IMR-90 (cell line): ENCODE results near the gene GNE. TPM values are rescaled to one million over a fixed set of nuclear protein-coding genes. Genes with fewer than 3 reads are reported as not detected.

Source experiments
- ATAC-seq: fragments of 200-7000 bp; cut with Tn5 transposase; 2 replicates; pipeline ENCODE4 v1.9.1; 2020; ENCODE audit warnings: low read depth, mild to moderate bottlenecking, moderate library complexity
- BruUV-seq: library from RNA; stranded (reverse); fragments of 400-500 nt; replicated peaks from 2 replicates; lab custom pipeline; 2021; lab: Mats Ljungman, UMichigan
- CTCF ChIA-PET: fragments of 300-600 bp; formaldehyde crosslinking; extraction: SDS; loops from one replicate; lab custom pipeline; 2021; ENCODE audit warnings: antibody characterized with exemption; lab: Yijun Ruan, JAX
- POLR2A ChIA-PET: fragments of 300-600 bp; sonication (Branson Sonifier 250); formaldehyde crosslinking; loops from one replicate; lab custom pipeline; 2022; ENCODE audit warnings: antibody characterized with exemption; ENCODE audit not compliant: unreplicated experiment; lab: Charles Lee
- DNase-seq: peaks from one replicate; pipeline ENCODE4 v3.0.0; 2013
- H2AFZ ChIP-seq: replicated peaks from 2 replicates; pipeline ENCODE3; 2013; ENCODE audit warnings: low read length, mild to moderate bottlenecking; ENCODE audit not compliant: poor library complexity
- H2AK5ac ChIP-seq: 2 replicates; pipeline ENCODE4 v1.6.1; 2013; ENCODE audit warnings: low read depth, low read length, inconsistent platforms
- H2AK9ac ChIP-seq: replicated peaks from 2 replicates; pipeline ENCODE3; 2013; ENCODE audit warnings: mild to moderate bottlenecking, low read depth, low read length, moderate library complexity; ENCODE audit not compliant: poor library complexity
- H2BK120ac ChIP-seq: 2 replicates; pipeline ENCODE4 v1.6.1; 2013; ENCODE audit warnings: low read depth, low read length, inconsistent platforms
- H2BK15ac ChIP-seq: 3 replicates; pipeline ENCODE4 v1.6.1; 2013; ENCODE audit warnings: low read depth, low read length, inconsistent platforms
- H2BK20ac ChIP-seq: 2 replicates; pipeline ENCODE4 v1.6.1; 2013; ENCODE audit warnings: low read depth, mild to moderate bottlenecking, inconsistent platforms, low read length, moderate library complexity
- H2BK5ac ChIP-seq: 2 replicates; pipeline ENCODE4 v1.6.1; 2013; ENCODE audit warnings: mild to moderate bottlenecking, low read depth, low read length, inconsistent platforms; ENCODE audit not compliant: poor library complexity, severe bottlenecking
- H3K14ac ChIP-seq: replicated peaks from 2 replicates; pipeline ENCODE4 v1.6.1; 2013; ENCODE audit warnings: low read depth, low read length, inconsistent platforms
- H3K18ac ChIP-seq: 2 replicates; pipeline ENCODE4 v1.6.1; 2013; ENCODE audit warnings: low read depth, low read length, control low read depth
- H3K23ac ChIP-seq: 2 replicates; pipeline ENCODE4 v1.6.1; 2013; ENCODE audit warnings: low read depth, low read length, inconsistent platforms
- H3K27ac ChIP-seq: 2 replicates; pipeline ENCODE4 v1.5.1; 2013; ENCODE audit warnings: mild to moderate bottlenecking, control low read depth, low read length; ENCODE audit not compliant: insufficient read depth
- H3K27me3 ChIP-seq: 2 replicates; pipeline ENCODE4 v1.6.1; 2013; ENCODE audit warnings: low read length; ENCODE audit not compliant: control insufficient read depth, insufficient read depth
- H3K36me3 ChIP-seq: 2 replicates; pipeline ENCODE4 v1.6.1; 2013; ENCODE audit warnings: low read length, mixed read lengths; ENCODE audit not compliant: control insufficient read depth, insufficient read depth
- H3K4ac ChIP-seq: 2 replicates; pipeline ENCODE4 v1.6.1; 2013; ENCODE audit warnings: low read depth, low read length, inconsistent platforms
- H3K4me1 ChIP-seq: 2 replicates; pipeline ENCODE4 v1.6.1; 2013; ENCODE audit warnings: low read length, mixed read lengths; ENCODE audit not compliant: control insufficient read depth, insufficient read depth
- H3K4me2 ChIP-seq: 2 replicates; pipeline ENCODE4 v1.6.1; 2013; ENCODE audit warnings: low read depth, mild to moderate bottlenecking, control low read depth, low read length, moderate library complexity
- H3K4me3 ChIP-seq: 2 replicates; pipeline ENCODE4 v1.5.1; 2013; ENCODE audit warnings: low read depth, mild to moderate bottlenecking, control low read depth, low read length, moderate library complexity; ENCODE audit not compliant: insufficient read depth
- H3K56ac ChIP-seq: 2 replicates; pipeline ENCODE4 v1.6.1; 2013; ENCODE audit warnings: low read length, inconsistent platforms; ENCODE audit not compliant: insufficient read depth; ENCODE audit errors: extremely low read depth
- H3K79me1 ChIP-seq, 2 experiments: 2 replicates each; pipeline ENCODE4 v1.6.1; 2013; ENCODE audit warnings: low read length in 2 of 2, inconsistent platforms in 1 of 2, low read depth in 1 of 2
- H3K9ac ChIP-seq: 2 replicates; pipeline ENCODE4 v1.6.1; 2013; ENCODE audit warnings: low read depth, low read length, control low read depth
- H3K9me1 ChIP-seq: 2 replicates; pipeline ENCODE4 v1.6.1; 2013; ENCODE audit warnings: low read length, inconsistent platforms; ENCODE audit not compliant: insufficient read depth
- H3K9me3 ChIP-seq: 2 replicates; pipeline ENCODE4 v1.6.1; 2013; ENCODE audit warnings: low read length; ENCODE audit not compliant: control insufficient read depth, insufficient read depth
- H4K20me1 ChIP-seq: 2 replicates; pipeline ENCODE4 v1.6.1; 2013; ENCODE audit warnings: low read length, inconsistent platforms; ENCODE audit not compliant: insufficient read depth
- H4K5ac ChIP-seq: 2 replicates; pipeline ENCODE4 v1.6.1; 2013; ENCODE audit warnings: mild to moderate bottlenecking, low read depth, low read length, control low read depth
- H4K8ac ChIP-seq, 2 experiments: 2 replicates each; pipeline ENCODE4 v1.6.1; 2013; ENCODE audit warnings: low read depth in 2 of 2, low read length in 2 of 2, control low read depth in 1 of 2, inconsistent platforms in 1 of 2
- H4K91ac ChIP-seq: 2 replicates; pipeline ENCODE4 v1.6.1; 2013; ENCODE audit warnings: low read depth, low read length, inconsistent platforms; ENCODE audit not compliant: insufficient read depth
- BHLHE40 ChIP-seq: fragments of 150-350 bp; IDR thresholded peaks from 2 replicates; pipeline ENCODE4 v1.6.1; 2016; ENCODE audit warnings: mild to moderate bottlenecking, low read depth, low read length
- CEBPB ChIP-seq: IDR thresholded peaks from 2 replicates; pipeline ENCODE4 v1.6.1; 2012; ENCODE audit warnings: low read depth, low read length, improper control_type of control experiment
- CHD1 ChIP-seq: IDR thresholded peaks from 2 replicates; pipeline ENCODE4 v1.6.1; 2012; ENCODE audit warnings: low read depth, low read length, improper control_type of control experiment
- CTCF ChIP-seq: conservative IDR thresholded peaks from 2 replicates; pipeline ENCODE4 v1.5.1; 2012; ENCODE audit warnings: mild to moderate bottlenecking, low read depth, low read length, improper control_type of control experiment
- ELK1 ChIP-seq: fragments of 150-350 bp; IDR thresholded peaks from 2 replicates; pipeline ENCODE4 v1.6.1; 2016; ENCODE audit warnings: low read depth, mild to moderate bottlenecking, low read length, moderate library complexity, borderline replicate concordance
- FOS ChIP-seq: fragments of 150-350 bp; IDR thresholded peaks from 2 replicates; pipeline ENCODE4 v1.6.1; 2016; ENCODE audit warnings: low read depth, low read length
- MAFK ChIP-seq: IDR thresholded peaks from 2 replicates; pipeline ENCODE4 v1.6.1; 2012; ENCODE audit warnings: low read depth, low read length, improper control_type of control experiment
- MAZ ChIP-seq: IDR thresholded peaks from 2 replicates; pipeline ENCODE4 v1.6.1; 2012; ENCODE audit warnings: low read depth, mild to moderate bottlenecking, low read length, improper control_type of control experiment, moderate library complexity, borderline replicate concordance
- MXI1 ChIP-seq: IDR thresholded peaks from 2 replicates; pipeline ENCODE4 v1.6.1; 2012; ENCODE audit warnings: low read depth, mild to moderate bottlenecking, low read length, moderate library complexity, borderline replicate concordance
- NFE2L2 ChIP-seq: fragments of 150-350 bp; IDR thresholded peaks from 2 replicates; pipeline ENCODE4 v1.6.1; 2016; ENCODE audit warnings: low read depth, mild to moderate bottlenecking, low read length
- POLR2A ChIP-seq: IDR thresholded peaks from 2 replicates; pipeline ENCODE4 v1.6.1; 2012; ENCODE audit warnings: mild to moderate bottlenecking, low read depth, low read length
- RAD21 ChIP-seq: IDR thresholded peaks from 2 replicates; pipeline ENCODE4 v1.6.1; 2012; ENCODE audit warnings: low read length, improper control_type of control experiment
- RCOR1 ChIP-seq: IDR thresholded peaks from 2 replicates; pipeline ENCODE4 v1.6.1; 2012; ENCODE audit warnings: mild to moderate bottlenecking, low read length, improper control_type of control experiment; ENCODE audit not compliant: insufficient replicate concordance
- RFX5 ChIP-seq: IDR thresholded peaks from 2 replicates; pipeline ENCODE4 v1.8.0; 2012; ENCODE audit warnings: low read depth, mild to moderate bottlenecking, low read length, moderate library complexity
- SMC3 ChIP-seq: fragments of 150-350 bp; IDR thresholded peaks from 2 replicates; pipeline ENCODE4 v1.6.1; 2016; ENCODE audit warnings: low read depth, mild to moderate bottlenecking, antibody characterized with exemption, low read length, moderate library complexity
- USF2 ChIP-seq: fragments of 150-350 bp; IDR thresholded peaks from 2 replicates; pipeline ENCODE4 v1.6.1; 2017; ENCODE audit warnings: mild to moderate bottlenecking, antibody characterized with exemption, low read length, low read depth
- WGBS, 2 experiments: methylation state at CpG; one replicate each; pipeline versions ENCODE4 v1.1.5 to v1.1.7; 2013; ENCODE audit warnings: missing lambda C conversion rate in 2 of 2; ENCODE audit not compliant: insufficient read length in 1 of 2; ENCODE audit errors: extremely low coverage in 2 of 2; 5-methylcytosine and 5-hydroxymethylcytosine counted together
- dilution Hi-C: fragments of 300-500 bp; cut with HindIII; formaldehyde crosslinking; loops from one replicate; pipeline ENCODE4 v1.14.3; 2018; ENCODE audit warnings: low sequenced_read_pairs; ENCODE audit not compliant: unreplicated experiment
- in situ Hi-C: fragments of 300-500 bp; cut with MboI; formaldehyde crosslinking; loops from 3 replicates; pipeline ENCODE4 v1.14.3; 2019; ENCODE audit warnings: low sequenced_read_pairs, inconsistent platforms, mixed read lengths
- intact Hi-C: fragments of 100-400 bp; cut with micrococcal nuclease; formaldehyde crosslinking; loops from 2 replicates; pipeline ENCODE4 v1.10.0; 2022
- polyA plus RNA-seq, 3 experiments: library from polyadenylated mRNA; depleted of rRNA; stranded (reverse); fragments of >200 nt; gene quantifications; 2 replicates each; pipeline ENCODE4 v1.2.3, GENCODE V29; 2012; ENCODE audit warnings: low replicate concordance in 1 of 3
- total RNA-seq: library from RNA; depleted of rRNA; stranded (reverse); fragments of >200 nt; gene quantifications from 2 replicates; pipeline ENCODE4 v1.2.3, GENCODE V29; 2012

Gene GNE
- total and polyA plus RNA-seq, 2 of the 4 experiments (the other 2 are of a cell fraction), result 11.7 to 34.1 TPM

- ChIA-PET POLR2A (no interaction called here), CTCF (no interaction called here)
- Histone ChIP-seq H3K9me1 (peaks cover 3% of the 10 kb centered on the region), H2AFZ (no peak overlapping the region), H3K4me2 (no peak overlapping the region), H3K23ac (no peak overlapping the region), H2AK9ac (no peak overlapping the region), H3K4me1 (peaks cover 2% of the 10 kb centered on the region; the same call in 1 of the 2 replicates), H3K27ac (no peak overlapping the region), H2BK5ac (no peak overlapping the region), H4K20me1 (no peaks in the 10 kb centered on the region), H2BK20ac (no peak overlapping the region), H2BK15ac (no peak overlapping the region), H3K4ac (no peak overlapping the region), H4K5ac (no peak overlapping the region), H3K14ac (no peak overlapping the region), H3K36me3 (no peaks in the 10 kb centered on the region), H3K56ac (no peak overlapping the region), H3K27me3 (no peaks in the 10 kb centered on the region), H3K9me3 (no peaks in the 10 kb centered on the region), H2BK120ac (no peak overlapping the region), H4K91ac (no peak overlapping the region), H3K4me3 (no peak overlapping the region), H2AK5ac (no peak overlapping the region), H4K8ac (no peak overlapping the region), H3K9ac (no peak overlapping the region), H3K79me1 (no peaks in the 10 kb centered on the region), H3K18ac (no peak overlapping the region)
- no TSS peak for BruUV-seq
- in situ Hi-C loops (no loop called here), dilution Hi-C loops (no loop called here), intact Hi-C loops (no loop called here)
- ATAC-seq (no peak), DNase-seq (no peak)
- WGBS, 2 experiments, result 81% methylated on average over 5 of the region's 7 CpGs; no CpG with 5 or more reads in 1 of the 2 experiments
- TF ChIP-seq SMC3 (no peak), CHD1 (no peak), NFE2L2 (no peak), RFX5 (no peak), RAD21 (no peak), RCOR1 (no peak), MAZ (no peak), USF2 (no peak), MAFK (no peak), BHLHE40 (no peak), CTCF (no peak), FOS (no peak), MXI1 (no peak), ELK1 (no peak), CEBPB (no peak), POLR2A (no peak)
These were observed 34.9 kb upstream of the GNE start for GRCh38 chr9:36293171-36293570.
